Tibial nerve (tissue), 4 donors: ENCODE measurements around the gene CNEP1R1. TPM values are rescaled to one million over a fixed set of nuclear protein-coding genes. Genes with fewer than 3 reads are reported as not detected.

ENCODE experiments used
- DNase-seq, 2 donors: peaks; one replicate each; pipeline ENCODE4 v3.0.0-alpha.2; 2019; ENCODE audit warnings: low spot score in 2 of 2
- H3K27ac ChIP-seq, 4 donors: fragments of 200-600 bp; sonication (generic) in 3 of 4; one replicate each; pipeline ENCODE4 v1.5.1; 2017 to 2019; ENCODE audit warnings: mild to moderate bottlenecking in 1 of 4
- H3K27me3 ChIP-seq, 2 donors: fragments of 200-600 bp; sonication (generic) in 1 of 2; one replicate each; pipeline versions ENCODE4 v1.5.1 to v1.6.0; 2017 to 2019
- H3K36me3 ChIP-seq, 3 donors: fragments of 200-600 bp; sonication (generic); one replicate each; pipeline ENCODE4 v1.5.1; 2018 to 2019
- H3K4me1 ChIP-seq, 4 donors: fragments of 200-600 bp; sonication (generic) in 3 of 4; one replicate each; pipeline ENCODE4 v1.5.1; 2017 to 2019
- H3K4me3 ChIP-seq, 4 donors: fragments of 200-600 bp; sonication (generic) in 3 of 4; one replicate each; pipeline ENCODE4 v1.5.1; 2017 to 2019; ENCODE audit warnings: mild to moderate bottlenecking in 1 of 4, moderate library complexity in 1 of 4
- H3K9me3 ChIP-seq, 4 donors: fragments of 200-600 bp; sonication (generic) in 3 of 4; one replicate each; pipeline ENCODE4 v1.5.1; 2017 to 2019
- CTCF ChIP-seq, 5 experiments: fragments of 200-600 bp in 3 of 5; fragments of 450-650 bp in 2 of 5; sonication (generic) in 3 of 5; IDR thresholded peaks; one replicate each; pipeline ENCODE4 v1.5.1; 2016 to 2019; ENCODE audit warnings: antibody characterized with exemption in 5 of 5, mild to moderate bottlenecking in 3 of 5, moderate library complexity in 2 of 5
- EP300 ChIP-seq, 2 donors: sonication (generic); formaldehyde crosslinking; IDR thresholded peaks; one replicate each; pipeline ENCODE4 v1.6.1; 2017; ENCODE audit warnings: antibody characterized with exemption in 2 of 2, mild to moderate bottlenecking in 1 of 2
- POLR2A ChIP-seq, 2 donors: fragments of 450-650 bp; IDR thresholded peaks; one replicate each; pipeline ENCODE4 v1.6.1; 2017; ENCODE audit warnings: antibody characterized with exemption in 2 of 2, mild to moderate bottlenecking in 2 of 2, moderate library complexity in 2 of 2
- WGBS, 2 donors: methylation state at CpG; one replicate each; pipeline ENCODE4 v1.1.5; 2018; 5-methylcytosine and 5-hydroxymethylcytosine counted together
- total RNA-seq, 4 donors: library from RNA; depleted of rRNA; stranded (reverse); fragments of >200 nt; gene quantifications; one replicate each; pipeline ENCODE4 v1.1.0, GENCODE V29; 2016

The CNEP1R1 gene
- total RNA-seq, 4 donors from 2014 or later, result 5.3 to 23.2 (median 10.2) TPM

- H3K4me1 ChIP-seq, result peaks cover 0 to 24% (median 18%) of the 10 kb centered on the region in 4 donors
- peaks cover 0 to 20% (median 0%) of the 10 kb centered on the region in 3 donors for H3K36me3 ChIP-seq
- no peaks in the 10 kb centered on the region for H3K9me3 ChIP-seq
- WGBS, 2 donors, result 31 to 40% methylated on average over 3 of the region's 3 CpGs
- no peak overlapping the region for H3K27ac ChIP-seq
- TF ChIP-seq POLR2A (IDR thresholded peaks at IDR 0.05), result no peak
- TF ChIP-seq CTCF (IDR thresholded peaks at IDR 0.05), result peak in 3 of 5 experiments; percentile 16 to 24 (median 21)
- no peaks in the 10 kb centered on the region for H3K27me3 ChIP-seq
- H3K4me3 ChIP-seq, result peak overlapping the region in 2 of 4 donors; percentile 87 to 92
- DNase-seq, result peak in 1 of 2 donors; percentile 18
These were observed 42.3 kb downstream of the CNEP1R1 start for GRCh38 chr16:50067290-50067853.

- no peak for DNase-seq
- Histone ChIP-seq H3K27me3 (no peaks in the 10 kb centered on the region), H3K27ac (no peak overlapping the region), H3K4me3 (no peak overlapping the region), H3K36me3 (peaks cover 0 to 20% (median 0%) of the 10 kb centered on the region in 3 donors), H3K4me1 (peaks cover 0 to 28% (median 18%) of the 10 kb centered on the region in 4 donors), H3K9me3 (no peaks in the 10 kb centered on the region)
- TF ChIP-seq CTCF (IDR thresholded peaks at IDR 0.05) (no peak), EP300 (IDR thresholded peaks at IDR 0.05) (no peak), POLR2A (IDR thresholded peaks at IDR 0.05) (no peak)
- WGBS, 2 donors, result 83 to 85% methylated on average over 4 of the region's 4 CpGs
These were observed 43.5 kb downstream of the CNEP1R1 start for GRCh38 chr16:50068550-50068949.

GRCh38 chr16:50069060-50069459 is 44.0 kb downstream of the CNEP1R1 start:
- H3K27ac ChIP-seq, result no peak overlapping the region
- H3K4me1 ChIP-seq, result peaks cover 0 to 28% (median 18%) of the 10 kb centered on the region in 4 donors
- no peaks in the 10 kb centered on the region for H3K27me3 ChIP-seq
- 97% methylated on average over 1 of the region's 1 CpG for WGBS, 2 donors
- TF ChIP-seq EP300 (IDR thresholded peaks at IDR 0.05), result no peak
- no peak for TF ChIP-seq CTCF (IDR thresholded peaks at IDR 0.05)
- no peak for TF ChIP-seq POLR2A (IDR thresholded peaks at IDR 0.05)
- H3K4me3 ChIP-seq, result no peak overlapping the region
- no peaks in the 10 kb centered on the region for H3K9me3 ChIP-seq
- no peak for DNase-seq
- H3K36me3 ChIP-seq, result peaks cover 0 to 20% (median 0%) of the 10 kb centered on the region in 3 donors

- TF ChIP-seq POLR2A (IDR thresholded peaks at IDR 0.05) (no peak), EP300 (IDR thresholded peaks at IDR 0.05) (no peak), CTCF (IDR thresholded peaks at IDR 0.05) (no peak)
- no peaks in the 10 kb centered on the region for H3K27me3 ChIP-seq
- H3K4me3 ChIP-seq, result no peak overlapping the region
- no peak overlapping the region for H3K27ac ChIP-seq
- no peak for DNase-seq
- 61 to 66% methylated on average over 2 of the region's 2 CpGs for WGBS, 2 donors
- H3K36me3 ChIP-seq, result peaks cover 0 to 29% (median 0%) of the 10 kb centered on the region in 3 donors
- peaks cover 0 to 25% (median 18%) of the 10 kb centered on the region in 4 donors for H3K4me1 ChIP-seq
- H3K9me3 ChIP-seq, result no peaks in the 10 kb centered on the region
These were observed 46.1 kb downstream of the CNEP1R1 start for GRCh38 chr16:50071075-50071671.

GRCh38 chr16:50072730-50073129 is 47.7 kb downstream of the CNEP1R1 start:
- H3K27me3 ChIP-seq, result no peaks in the 10 kb centered on the region
- H3K36me3 ChIP-seq, result peaks cover 0 to 40% (median 0%) of the 10 kb centered on the region in 3 donors
- 85 to 86% methylated on average over 5 of the region's 5 CpGs for WGBS, 2 donors
- no peak overlapping the region for H3K4me3 ChIP-seq
- peaks cover 0 to 11% (median 6%) of the 10 kb centered on the region in 4 donors for H3K4me1 ChIP-seq
- H3K9me3 ChIP-seq, result no peaks in the 10 kb centered on the region
- TF ChIP-seq POLR2A (IDR thresholded peaks at IDR 0.05) (no peak), CTCF (IDR thresholded peaks at IDR 0.05) (no peak), EP300 (IDR thresholded peaks at IDR 0.05) (no peak)
- no peak for DNase-seq
- no peak overlapping the region for H3K27ac ChIP-seq
